A673 (cell line): ENCODE results near the gene ACVR2B. TPM values are rescaled to one million over a fixed set of nuclear protein-coding genes. Genes with fewer than 3 reads are reported as not detected.

Source experiments
- BruUV-seq: library from RNA; stranded (reverse); fragments of 400-500 nt; replicated peaks from 2 replicates; lab custom pipeline; 2021; lab: Mats Ljungman, UMichigan
- CTCF ChIA-PET: fragments of 300-600 bp; sonication (Branson Sonifier 250); formaldehyde crosslinking; loops from one replicate; lab custom pipeline; 2022; ENCODE audit warnings: antibody characterized with exemption; lab: Charles Lee
- POLR2A ChIA-PET: fragments of 300-600 bp; sonication (Branson Sonifier 250); formaldehyde crosslinking; loops from one replicate; lab custom pipeline; 2022; ENCODE audit warnings: antibody characterized with exemption; ENCODE audit not compliant: low non-redundant PET; lab: Charles Lee
- DNase-seq: peaks from one replicate; pipeline ENCODE4 v3.0.0-alpha.2; 2015; ENCODE audit warnings: low spot score
- H3K27ac ChIP-seq: fragments of 200-600 bp; sonication (generic); 2 replicates; pipeline ENCODE4 v1.5.1; 2016; ENCODE audit warnings: mixed run types, low read depth, mild to moderate bottlenecking, mixed read lengths, antibody characterized with exemption, low read length; ENCODE audit not compliant: poor library complexity, severe bottlenecking
- H3K27me3 ChIP-seq: fragments of 200-600 bp; sonication (generic); replicated peaks from 2 replicates; pipeline ENCODE4 v1.6.1; 2017; ENCODE audit warnings: mixed run types, low read depth, mild to moderate bottlenecking, mixed read lengths, antibody characterized with exemption, low read length; ENCODE audit not compliant: insufficient read depth, poor library complexity
- H3K36me3 ChIP-seq: fragments of 200-600 bp; sonication (generic); 2 replicates; pipeline ENCODE4 v1.6.1; 2016; ENCODE audit warnings: mixed run types, mild to moderate bottlenecking, mixed read lengths, antibody characterized with exemption, low read length; ENCODE audit not compliant: insufficient read depth, poor library complexity, severe bottlenecking
- H3K4me1 ChIP-seq: fragments of 200-600 bp; sonication (generic); 2 replicates; pipeline ENCODE4 v1.6.1; 2017; ENCODE audit warnings: mixed run types, mild to moderate bottlenecking, mixed read lengths, antibody characterized with exemption, low read length; ENCODE audit not compliant: insufficient read depth, poor library complexity, severe bottlenecking
- H3K4me3 ChIP-seq: fragments of 200-600 bp; sonication (generic); 2 replicates; pipeline ENCODE4 v1.5.1; 2016; ENCODE audit warnings: low read depth, mixed run types, mild to moderate bottlenecking, mixed read lengths, low read length; ENCODE audit not compliant: poor library complexity, severe bottlenecking
- H3K9me3 ChIP-seq: fragments of 200-600 bp; sonication (generic); 2 replicates; pipeline ENCODE4 v1.6.1; 2016; ENCODE audit warnings: mixed run types, low read depth, mild to moderate bottlenecking, mixed read lengths, antibody characterized with exemption, low read length; ENCODE audit not compliant: poor library complexity, severe bottlenecking
- EZH2 ChIP-seq: fragments of 200-600 bp; sonication (generic); IDR thresholded peaks from 2 replicates; pipeline ENCODE4 v1.6.1; 2017; ENCODE audit warnings: borderline replicate concordance, low read depth, mild to moderate bottlenecking, mixed read lengths, antibody characterized with exemption, low read length; ENCODE audit not compliant: poor library complexity, severe bottlenecking
- intact Hi-C: fragments of 100-400 bp; cut with micrococcal nuclease; formaldehyde crosslinking; loops from one replicate; pipeline ENCODE4 v1.10.0; 2022; ENCODE audit not compliant: unreplicated experiment
- total RNA-seq: library from RNA; stranded (reverse); gene quantifications from 2 replicates; pipeline ENCODE4 v1.2.3, GENCODE V29; 2021
- TF ChIP-seq, protein P1 (sequence below): fragments of 300-800, 200-600 bp; sonication (generic); conservative IDR thresholded peaks from 2 replicates; pipeline ENCODE4 v1.5.1; 2017; ENCODE audit warnings: low read depth, mild to moderate bottlenecking, antibody characterized with exemption, low read length, moderate library complexity, mixed read lengths

The ACVR2B gene
- total RNA-seq, 1 experiment from 2014 or later: 6.4 TPM

DNA sequence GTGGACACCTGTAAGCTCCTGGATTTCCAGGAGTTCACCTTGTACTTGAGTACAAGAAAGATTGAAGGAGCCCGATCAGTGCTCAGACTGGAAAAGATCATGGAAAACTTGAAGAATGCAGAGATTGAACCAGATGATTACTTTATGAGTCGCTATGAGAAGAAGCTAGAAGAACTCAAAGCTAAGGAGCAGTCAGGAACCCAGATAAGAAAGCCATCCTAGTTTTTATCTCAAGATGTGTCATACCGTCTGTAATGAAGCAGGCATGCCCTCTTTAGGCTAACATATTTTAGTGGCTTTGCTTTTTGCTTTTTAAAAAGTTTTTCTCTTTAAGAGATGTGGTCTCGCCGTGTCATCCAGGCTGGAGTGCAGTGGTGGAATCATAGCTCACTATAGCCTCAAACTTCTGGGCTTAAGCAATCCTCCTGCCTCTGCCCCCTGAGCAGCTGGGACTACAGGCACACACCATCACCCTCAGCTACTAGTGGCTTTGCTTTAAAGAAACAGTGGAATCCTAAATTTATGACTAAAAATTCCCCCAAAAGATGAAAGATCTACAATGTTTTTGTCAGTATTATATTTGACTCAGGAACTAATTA is 70.5 kb downstream of the ACVR2B start:
- Histone ChIP-seq H3K9me3 (no peaks in the 10 kb centered on the region), H3K27ac (no peak overlapping the region), H3K4me1 (no peaks in the 10 kb centered on the region), H3K4me3 (no peak overlapping the region), H3K27me3 (no peaks in the 10 kb centered on the region), H3K36me3 (peaks cover 4% of the 10 kb centered on the region)
- TF ChIP-seq, protein P1, sequence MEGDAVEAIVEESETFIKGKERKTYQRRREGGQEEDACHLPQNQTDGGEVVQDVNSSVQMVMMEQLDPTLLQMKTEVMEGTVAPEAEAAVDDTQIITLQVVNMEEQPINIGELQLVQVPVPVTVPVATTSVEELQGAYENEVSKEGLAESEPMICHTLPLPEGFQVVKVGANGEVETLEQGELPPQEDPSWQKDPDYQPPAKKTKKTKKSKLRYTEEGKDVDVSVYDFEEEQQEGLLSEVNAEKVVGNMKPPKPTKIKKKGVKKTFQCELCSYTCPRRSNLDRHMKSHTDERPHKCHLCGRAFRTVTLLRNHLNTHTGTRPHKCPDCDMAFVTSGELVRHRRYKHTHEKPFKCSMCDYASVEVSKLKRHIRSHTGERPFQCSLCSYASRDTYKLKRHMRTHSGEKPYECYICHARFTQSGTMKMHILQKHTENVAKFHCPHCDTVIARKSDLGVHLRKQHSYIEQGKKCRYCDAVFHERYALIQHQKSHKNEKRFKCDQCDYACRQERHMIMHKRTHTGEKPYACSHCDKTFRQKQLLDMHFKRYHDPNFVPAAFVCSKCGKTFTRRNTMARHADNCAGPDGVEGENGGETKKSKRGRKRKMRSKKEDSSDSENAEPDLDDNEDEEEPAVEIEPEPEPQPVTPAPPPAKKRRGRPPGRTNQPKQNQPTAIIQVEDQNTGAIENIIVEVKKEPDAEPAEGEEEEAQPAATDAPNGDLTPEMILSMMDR: no peak
- no peak for TF ChIP-seq EZH2
- ChIA-PET CTCF (no interaction called here), POLR2A (no interaction called here)
- no peak for DNase-seq
- BruUV-seq: no TSS peak
- intact Hi-C loops: no loop called here

DNA sequence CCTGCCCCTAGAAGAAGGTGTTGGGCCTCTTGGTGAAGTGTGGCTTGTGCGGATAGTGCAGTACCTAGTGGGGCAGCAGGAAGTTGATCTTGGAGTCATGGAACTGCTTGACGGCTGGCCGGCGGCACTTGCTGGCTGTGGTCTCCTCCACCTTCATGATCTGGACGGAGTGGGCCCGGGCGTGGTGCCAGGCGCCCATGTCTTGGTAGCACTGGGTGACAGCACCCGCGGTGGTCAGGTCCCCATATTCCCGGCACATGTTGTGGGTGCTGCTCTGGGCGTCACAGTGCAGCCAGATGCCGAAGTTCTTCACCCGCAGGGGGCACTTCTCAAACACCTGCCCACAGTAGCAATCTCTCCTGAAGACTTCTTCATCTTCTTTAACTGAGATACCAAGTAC is 73.1 kb downstream of the ACVR2B start:
- no peak for TF ChIP-seq EZH2
- TF ChIP-seq, protein P1: no peak
- Histone ChIP-seq H3K27ac (no peak overlapping the region), H3K9me3 (no peaks in the 10 kb centered on the region), H3K4me1 (no peaks in the 10 kb centered on the region), H3K27me3 (no peaks in the 10 kb centered on the region), H3K4me3 (no peak overlapping the region), H3K36me3 (peaks cover 4% of the 10 kb centered on the region)
- no TSS peak for BruUV-seq
- intact Hi-C loops: no loop called here
- ChIA-PET POLR2A (no interaction called here), CTCF (no interaction called here)
- no peak for DNase-seq

DNA sequence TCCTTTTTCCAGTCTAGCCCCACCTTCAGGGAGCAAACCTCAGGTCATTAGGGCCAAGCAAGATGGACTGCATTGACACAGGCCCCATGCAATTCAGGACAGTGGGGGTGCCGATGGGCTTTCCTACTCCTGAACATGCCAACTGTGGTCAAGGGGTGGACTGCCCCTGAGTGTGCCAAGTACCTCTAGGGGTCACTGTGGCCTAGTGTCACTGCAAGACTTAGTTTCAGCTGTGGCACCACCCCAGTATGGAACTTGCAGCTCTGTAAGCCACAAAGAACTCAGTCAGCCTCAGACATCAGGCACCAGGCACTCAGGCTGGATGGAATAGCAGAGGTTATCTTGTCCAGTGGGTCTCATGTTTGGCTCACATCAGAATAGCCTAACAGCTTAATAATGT is 74.8 kb downstream of the ACVR2B start:
- ChIA-PET POLR2A (no interaction called here), CTCF (no interaction called here)
- H3K4me1 ChIP-seq: no peaks in the 10 kb centered on the region
- H3K36me3 ChIP-seq: peaks cover 4% of the 10 kb centered on the region
- DNase-seq: no peak
- no TSS peak for BruUV-seq
- H3K27ac ChIP-seq: no peak overlapping the region
- no peak overlapping the region for H3K4me3 ChIP-seq
- H3K27me3 ChIP-seq: no peaks in the 10 kb centered on the region
- no peaks in the 10 kb centered on the region for H3K9me3 ChIP-seq
- TF ChIP-seq EZH2: no peak
- TF ChIP-seq, protein P1: no peak
- intact Hi-C loops: no loop called here
